Measurements from ENCODE around the gene TMPRSS4. TPM values are rescaled to one million over a fixed set of nuclear protein-coding genes. Genes with fewer than 3 reads are reported as not detected.

TMPRSS4 gene
- total RNA-seq, 2 experiments from 2014 or later: not detected

DNA sequence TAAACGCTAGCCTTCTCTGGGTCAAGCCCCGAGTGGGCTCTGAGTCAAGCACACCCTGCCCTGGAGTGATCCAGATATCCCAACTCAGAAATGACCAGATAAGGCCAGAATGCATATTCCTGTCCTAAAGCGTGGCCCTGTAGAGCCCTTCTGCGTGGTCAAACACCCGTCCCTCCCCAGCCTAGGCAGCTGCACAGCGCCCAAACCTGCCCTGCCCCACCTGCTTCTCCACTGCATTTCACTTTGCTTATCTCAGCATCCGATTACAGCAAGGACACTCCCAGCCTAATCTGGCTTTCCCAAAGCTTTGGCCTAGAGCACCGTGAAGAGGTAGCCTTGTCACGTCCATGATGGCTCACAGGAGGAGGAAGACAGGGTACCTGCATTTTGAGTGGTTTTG lies 11.9 kb upstream of the TMPRSS4 start:
- no peak overlapping the region for H3K27ac ChIP-seq (ENCODE audit: low read depth in 1 of 2, low read length in 2 of 2)
- ChIA-PET CTCF (no interaction called here), POLR2A (no interaction called here)
- Mint-ChIP-seq H3K27me3 (peaks cover 5% of the 10 kb centered on the region), H3K36me3 (ENCODE audit: low read depth) (no peaks in the 10 kb centered on the region), H3K4me1 (ENCODE audit: low read depth) (no peaks in the 10 kb centered on the region), H3K9me3 (no peaks in the 10 kb centered on the region), H3K27ac (no peak overlapping the region), H3K4me3 (no peak overlapping the region)
- H3K36me3 ChIP-seq (ENCODE audit: insufficient read depth, low read length): no peaks in the 10 kb centered on the region
- DNase-seq (peak in 1 of 14 experiments; percentile 16), ATAC-seq (ENCODE audit: poor library complexity) (no peak)
- intact Hi-C loops (cut with DNase I, micrococcal nuclease): no loop called here
- no peaks in the 10 kb centered on the region for H3K27me3 ChIP-seq (ENCODE audit: control insufficient read depth in 1 of 2, insufficient read depth in 2 of 2, low read length in 2 of 2)
- no peak overlapping the region for H3K4me3 ChIP-seq (ENCODE audit: low read length)
- no peaks in the 10 kb centered on the region for H3K9me3 ChIP-seq (ENCODE audit: control insufficient read depth in 1 of 2, insufficient read depth in 1 of 2, low read length in 2 of 2)
- H3K4me1 ChIP-seq (ENCODE audit: insufficient read depth, low read length): no peaks in the 10 kb centered on the region
- no peak for TF ChIP-seq CTCF (IDR thresholded peaks at IDR 0.05)

DNA sequence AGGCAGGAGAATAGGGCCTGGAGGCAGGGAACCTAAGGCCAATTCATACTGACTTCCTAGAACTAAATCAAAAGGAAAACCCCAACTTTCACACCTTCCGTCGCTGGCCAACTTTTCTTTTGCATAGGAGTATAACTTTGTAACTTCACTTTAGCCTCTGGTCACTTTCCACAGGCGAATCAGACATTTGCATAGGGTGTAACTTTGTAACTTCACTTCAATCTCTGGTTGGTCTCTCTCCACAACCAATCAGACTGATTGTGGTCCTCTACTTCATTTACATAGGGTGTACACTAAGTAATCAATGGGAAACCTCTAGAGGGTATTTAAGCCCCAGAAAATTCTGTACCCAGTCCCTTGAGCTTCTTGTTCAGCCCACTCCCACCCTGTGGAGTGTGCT lies 11.5 kb upstream of the TMPRSS4 start:
- no peak overlapping the region for H3K4me3 ChIP-seq (ENCODE audit: low read length)
- no peaks in the 10 kb centered on the region for H3K27me3 ChIP-seq (ENCODE audit: control insufficient read depth in 1 of 2, insufficient read depth in 2 of 2, low read length in 2 of 2)
- intact Hi-C loops (cut with DNase I, micrococcal nuclease): no loop called here
- Mint-ChIP-seq H3K27ac (no peak overlapping the region), H3K4me3 (no peak overlapping the region), H3K4me1 (ENCODE audit: low read depth) (no peaks in the 10 kb centered on the region), H3K9me3 (no peaks in the 10 kb centered on the region), H3K36me3 (ENCODE audit: low read depth) (no peaks in the 10 kb centered on the region), H3K27me3 (peaks cover 5% of the 10 kb centered on the region)
- ChIA-PET CTCF (no interaction called here), POLR2A (no interaction called here)
- H3K27ac ChIP-seq (ENCODE audit: low read depth in 1 of 2, low read length in 2 of 2): no peak overlapping the region
- ATAC-seq (ENCODE audit: poor library complexity): no peak
- no peak for DNase-seq
- no peak for TF ChIP-seq CTCF (IDR thresholded peaks at IDR 0.05)
- H3K9me3 ChIP-seq (ENCODE audit: control insufficient read depth in 1 of 2, insufficient read depth in 1 of 2, low read length in 2 of 2): no peaks in the 10 kb centered on the region
- no peaks in the 10 kb centered on the region for H3K36me3 ChIP-seq (ENCODE audit: insufficient read depth, low read length)
- no peaks in the 10 kb centered on the region for H3K4me1 ChIP-seq (ENCODE audit: insufficient read depth, low read length)

- Histone ChIP-seq H3K27me3 (ENCODE audit: control insufficient read depth in 1 of 2, insufficient read depth in 2 of 2, low read length in 2 of 2) (no peaks in the 10 kb centered on the region), H3K36me3 (ENCODE audit: insufficient read depth, low read length) (no peaks in the 10 kb centered on the region), H3K4me1 (ENCODE audit: insufficient read depth, low read length) (no peaks in the 10 kb centered on the region), H3K4me3 (ENCODE audit: low read length) (no peak overlapping the region), H3K27ac (ENCODE audit: low read depth in 1 of 2, low read length in 2 of 2) (no peak overlapping the region), H3K9me3 (ENCODE audit: control insufficient read depth in 1 of 2, insufficient read depth in 1 of 2, low read length in 2 of 2) (no peaks in the 10 kb centered on the region)
- H3K4me1 Mint-ChIP-seq (ENCODE audit: low read depth): no peaks in the 10 kb centered on the region
- ATAC-seq (ENCODE audit: poor library complexity) (no peak), DNase-seq (no peak)
- CTCF ChIA-PET: no interaction called here
- POLR2A ChIA-PET: no interaction called here
- peaks cover 5% of the 10 kb centered on the region for H3K27me3 Mint-ChIP-seq
- no peaks in the 10 kb centered on the region for H3K9me3 Mint-ChIP-seq
- H3K4me3 Mint-ChIP-seq: no peak overlapping the region
- no peaks in the 10 kb centered on the region for H3K36me3 Mint-ChIP-seq (ENCODE audit: low read depth)
- no peak for TF ChIP-seq CTCF (IDR thresholded peaks at IDR 0.05)
- intact Hi-C loops (cut with DNase I, micrococcal nuclease): no loop called here
- no peak overlapping the region for H3K27ac Mint-ChIP-seq
Measured at GRCh38 chr11:118067006-118067405, 9.9 kb upstream of the TMPRSS4 start.

Data from CD4-positive, alpha-beta T cell (primary cell).